Stimulated activated CD8-positive, alpha-beta memory T cell treated with anti-CD3 and anti-CD28 coated beads, Interleukin-15, amount 100 ng/mL, for 24 hours (primary cell): ENCODE measurements around the gene BCL2L1.
"Not testable (repeated sequence)": the region's sequence is repeated elsewhere in the genome, so short reads cannot be mapped to it uniquely, and the experiment has no call there.

Source experiments
- DNase-seq: peaks from one replicate; pipeline ENCODE4 v3.0.0-alpha.2; 2020; ENCODE audit warnings: low read depth

Gene BCL2L1

GRCh38 chr20:31674895-31675827 lies 47.5 kb downstream of the BCL2L1 start:
- peak; percentile 17 for DNase-seq

GRCh38 chr20:31673943-31674463 lies 48.7 kb downstream of the BCL2L1 start:
- no peak for DNase-seq

- no peak for DNase-seq
Measured at GRCh38 chr20:31673435-31673834, 49.2 kb downstream of the BCL2L1 start.

GRCh38 chr20:31671324-31671723 lies 51.3 kb downstream of the BCL2L1 start:
- no peak for DNase-seq

- no peak for DNase-seq
Measured at GRCh38 chr20:31670371-31671228, 52.1 kb downstream of the BCL2L1 start.

GRCh38 chr20:31669876-31670275 lies 52.8 kb downstream of the BCL2L1 start:
- DNase-seq = no peak

GRCh38 chr20:31668944-31669343 lies 53.7 kb downstream of the BCL2L1 start:
- not testable (repeated sequence) for DNase-seq

- no peak for DNase-seq
Measured at GRCh38 chr20:31667315-31668285, 55.1 kb downstream of the BCL2L1 start.

- no peak for DNase-seq
Measured at GRCh38 chr20:31666258-31667042, 56.2 kb downstream of the BCL2L1 start.

GRCh38 chr20:31665753-31666152 lies 56.9 kb downstream of the BCL2L1 start:
- no peak for DNase-seq

- no peak for DNase-seq
Measured at GRCh38 chr20:31664696-31665354, 57.8 kb downstream of the BCL2L1 start.

- DNase-seq = no peak
Measured at GRCh38 chr20:31663838-31664695, 58.6 kb downstream of the BCL2L1 start.

- no peak for DNase-seq
Measured at GRCh38 chr20:31663524-31663837, 59.2 kb downstream of the BCL2L1 start.

GRCh38 chr20:31662372-31662854 lies 60.3 kb downstream of the BCL2L1 start:
- no peak for DNase-seq

GRCh38 chr20:31661625-31662371 lies 60.9 kb downstream of the BCL2L1 start:
- DNase-seq = peak; percentile 65

GRCh38 chr20:31654534-31654933 lies 68.1 kb downstream of the BCL2L1 start:
- DNase-seq = no peak

GRCh38 chr20:31653561-31653960 lies 69.1 kb downstream of the BCL2L1 start:
- no peak for DNase-seq

- no peak for DNase-seq
Measured at GRCh38 chr20:31652917-31653396, 69.7 kb downstream of the BCL2L1 start.
